Caco-2 (cell line): ENCODE data around the gene IL11. TPM values are rescaled to one million over a fixed set of nuclear protein-coding genes. Genes with fewer than 3 reads are reported as not detected.
A peak's percentile ranks its signal among the peaks of the same experiment; 100 is the strongest.

Experiments used
- BruUV-seq: library from RNA; stranded (reverse); fragments of 400-500 nt; replicated peaks from 2 replicates; lab custom pipeline; 2021; lab: Mats Ljungman, UMichigan
- CTCF ChIA-PET: fragments of 300-600 bp; sonication (Branson Sonifier 250); formaldehyde crosslinking; loops from one replicate; lab custom pipeline; 2022; ENCODE audit warnings: antibody characterized with exemption; lab: Charles Lee
- POLR2A ChIA-PET: fragments of 300-600 bp; sonication (Branson Sonifier 250); formaldehyde crosslinking; loops from one replicate; lab custom pipeline; 2022; ENCODE audit warnings: antibody characterized with exemption; lab: Charles Lee
- DNase-seq, 2 experiments: peaks; one replicate each; pipeline versions ENCODE4 v3.0.0 to v3.0.0-alpha.2; 2020 to 2022
- H3K27me3 ChIP-seq: replicated peaks from 2 replicates; pipeline ENCODE4 v1.6.0; 2011; ENCODE audit warnings: low read length; ENCODE audit not compliant: control insufficient read depth, insufficient read depth
- H3K36me3 ChIP-seq: 2 replicates; pipeline ENCODE4 v1.5.1; 2011; ENCODE audit warnings: low read length; ENCODE audit not compliant: control insufficient read depth, insufficient read depth
- H3K4me1 ChIP-seq: fragments of 250-450 bp; sonication (Bioruptor Pico); 2 replicates; pipeline ENCODE4 v1.5.1; 2020; ENCODE audit warnings: mild to moderate bottlenecking
- H3K4me3 ChIP-seq: 2 replicates; pipeline ENCODE4 v1.5.1; 2011; ENCODE audit warnings: low read depth, mild to moderate bottlenecking, control low read depth, low read length
- H3K9me3 ChIP-seq: fragments of 250-450 bp; sonication (Bioruptor Pico); 2 replicates; pipeline ENCODE4 v1.5.1; 2020; ENCODE audit warnings: mild to moderate bottlenecking, moderate library complexity
- H3K27ac Mint-ChIP-seq: one replicate; pipeline ENCODE4 v1.8.0; 2022; ENCODE audit warnings: mixed read lengths; ENCODE audit not compliant: unreplicated experiment
- H3K27me3 Mint-ChIP-seq: one replicate; pipeline ENCODE4 v1.8.0; 2022; ENCODE audit warnings: mixed read lengths; ENCODE audit not compliant: insufficient read depth, unreplicated experiment
- H3K36me3 Mint-ChIP-seq: one replicate; pipeline ENCODE4 v1.8.0; 2022; ENCODE audit warnings: mild to moderate bottlenecking, mixed read lengths; ENCODE audit not compliant: insufficient read depth, unreplicated experiment
- H3K4me1 Mint-ChIP-seq: one replicate; pipeline ENCODE4 v1.8.0; 2022; ENCODE audit warnings: low read depth, mixed read lengths; ENCODE audit not compliant: unreplicated experiment
- H3K4me3 Mint-ChIP-seq: one replicate; pipeline ENCODE4 v1.8.0; 2022; ENCODE audit warnings: mild to moderate bottlenecking, moderate library complexity, mixed read lengths; ENCODE audit not compliant: unreplicated experiment
- H3K9me3 Mint-ChIP-seq: one replicate; pipeline ENCODE4 v1.8.0; 2022; ENCODE audit warnings: mixed read lengths; ENCODE audit not compliant: unreplicated experiment
- intact Hi-C: fragments of 100-400 bp; cut with micrococcal nuclease; formaldehyde crosslinking; loops from one replicate; pipeline ENCODE4 v1.10.0; 2022; ENCODE audit not compliant: unreplicated experiment
- total RNA-seq: library from RNA; stranded (reverse); gene quantifications from 2 replicates; pipeline ENCODE4 v1.2.3, GENCODE V29; 2022
- TF ChIP-seq, protein P1 (sequence below), 2 experiments: fragments of 200-600 bp in 1 of 2; IDR thresholded peaks; 1 replicate in 1 of 2; 2 replicates in 1 of 2; pipeline versions ENCODE4 v1.5.1 to v1.8.0; 2011 to 2022; ENCODE audit warnings: antibody characterized with exemption in 1 of 2, control low read depth in 1 of 2, inconsistent platforms in 1 of 2, low read depth in 1 of 2, low read length in 1 of 2, mild to moderate bottlenecking in 1 of 2, moderate library complexity in 1 of 2; ENCODE audit not compliant: insufficient read depth in 1 of 2, severe bottlenecking in 1 of 2, unreplicated experiment in 1 of 2

IL11 gene
- total RNA-seq, 1 experiment from 2014 or later = 0.70 TPM

DNA sequence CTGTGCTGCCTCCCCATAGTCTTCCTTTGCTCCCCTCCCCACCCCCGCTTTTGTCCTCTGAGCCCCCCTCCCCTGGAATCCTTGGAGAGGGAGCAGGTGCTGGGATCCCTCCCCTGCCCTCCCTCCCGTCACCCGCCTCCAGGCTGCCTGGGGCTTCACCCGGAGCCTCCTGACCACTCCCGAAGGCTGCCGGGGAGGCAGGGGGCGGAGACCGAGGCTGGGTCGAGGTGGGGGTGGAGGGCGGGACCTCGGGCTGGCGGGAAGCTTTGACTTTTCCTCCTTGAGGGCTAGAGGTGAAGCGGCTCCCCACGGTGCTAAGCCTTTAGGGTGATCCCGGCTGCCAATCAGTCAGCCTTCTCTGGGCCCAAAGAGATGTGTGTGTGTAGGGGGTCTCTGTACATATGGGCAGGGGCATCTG lies 29.1 kb downstream of the IL11 start:
- Mint-ChIP-seq H3K27ac (peak overlapping the region; percentile 95), H3K4me1 (peaks cover 14% of the 10 kb centered on the region), H3K9me3 (no peaks in the 10 kb centered on the region), H3K36me3 (peaks cover 41% of the 10 kb centered on the region), H3K27me3 (no peaks in the 10 kb centered on the region), H3K4me3 (peak overlapping the region; percentile 91)
- ChIA-PET CTCF (no interaction called here), POLR2A (no interaction called here)
- TF ChIP-seq, protein P1, sequence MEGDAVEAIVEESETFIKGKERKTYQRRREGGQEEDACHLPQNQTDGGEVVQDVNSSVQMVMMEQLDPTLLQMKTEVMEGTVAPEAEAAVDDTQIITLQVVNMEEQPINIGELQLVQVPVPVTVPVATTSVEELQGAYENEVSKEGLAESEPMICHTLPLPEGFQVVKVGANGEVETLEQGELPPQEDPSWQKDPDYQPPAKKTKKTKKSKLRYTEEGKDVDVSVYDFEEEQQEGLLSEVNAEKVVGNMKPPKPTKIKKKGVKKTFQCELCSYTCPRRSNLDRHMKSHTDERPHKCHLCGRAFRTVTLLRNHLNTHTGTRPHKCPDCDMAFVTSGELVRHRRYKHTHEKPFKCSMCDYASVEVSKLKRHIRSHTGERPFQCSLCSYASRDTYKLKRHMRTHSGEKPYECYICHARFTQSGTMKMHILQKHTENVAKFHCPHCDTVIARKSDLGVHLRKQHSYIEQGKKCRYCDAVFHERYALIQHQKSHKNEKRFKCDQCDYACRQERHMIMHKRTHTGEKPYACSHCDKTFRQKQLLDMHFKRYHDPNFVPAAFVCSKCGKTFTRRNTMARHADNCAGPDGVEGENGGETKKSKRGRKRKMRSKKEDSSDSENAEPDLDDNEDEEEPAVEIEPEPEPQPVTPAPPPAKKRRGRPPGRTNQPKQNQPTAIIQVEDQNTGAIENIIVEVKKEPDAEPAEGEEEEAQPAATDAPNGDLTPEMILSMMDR (IDR thresholded peaks at IDR 0.05; ENCODE audit: insufficient read depth in 1 of 2, low read depth in 1 of 2, low read length in 1 of 2, severe bottlenecking in 1 of 2, unreplicated experiment in 1 of 2) = no peak
- Histone ChIP-seq H3K27me3 (no peaks in the 10 kb centered on the region), H3K9me3 (no peaks in the 10 kb centered on the region), H3K4me3 (peak overlapping the region; percentile 67), H3K36me3 (peaks cover 3% of the 10 kb centered on the region; the same call in 1 of the 2 replicates), H3K4me1 (peaks cover 10% of the 10 kb centered on the region; the same call in 1 of the 2 replicates)
- DNase-seq = peak; percentile 84 to 87
- intact Hi-C loops = no loop called here
- no TSS peak for BruUV-seq

DNA sequence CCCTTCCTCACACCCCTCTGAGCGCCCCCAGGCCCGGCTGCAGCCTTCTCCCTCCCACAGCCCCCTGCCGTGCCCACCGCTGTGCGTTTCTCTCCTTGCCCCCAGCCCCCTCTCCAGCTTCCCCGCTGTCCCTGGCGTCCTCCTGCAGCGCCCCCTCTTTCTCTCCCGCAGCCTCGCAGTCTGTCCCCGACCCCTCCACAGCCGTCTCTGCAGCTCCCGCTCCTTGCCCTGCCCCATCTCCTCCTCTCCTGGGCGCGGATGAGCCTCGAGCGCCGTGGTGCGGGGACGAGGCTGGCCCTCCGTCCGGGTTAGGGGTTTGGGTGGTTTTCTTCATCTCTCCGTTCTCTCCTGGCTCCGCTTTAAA lies 29.5 kb downstream of the IL11 start:
- ChIA-PET CTCF (interaction anchor here (0.5 kb wide), 1 partner anchor 13 kb away, joined by 3 read pairs; no protein-coding TSS in a partner anchor), POLR2A (interaction anchor here (0.6 kb wide), 1 partner anchor 289 kb away, joined by 3 read pairs; no protein-coding TSS in a partner anchor)

More for the DNA sequence above, 29.5 kb downstream of the IL11 start:
- intact Hi-C loops = no loop called here
- H3K4me3 ChIP-seq = peak overlapping the region; percentile 67
- peaks cover 39% of the 10 kb centered on the region for H3K36me3 Mint-ChIP-seq
- H3K27ac Mint-ChIP-seq = peak overlapping the region; percentile 95
- peaks cover 14% of the 10 kb centered on the region for H3K4me1 Mint-ChIP-seq
- H3K9me3 Mint-ChIP-seq = no peaks in the 10 kb centered on the region
- peaks cover 10% of the 10 kb centered on the region; the same call in 1 of the 2 replicates for H3K4me1 ChIP-seq
- TF ChIP-seq, protein P1 (IDR thresholded peaks at IDR 0.05; ENCODE audit: insufficient read depth in 1 of 2, low read depth in 1 of 2, low read length in 1 of 2, severe bottlenecking in 1 of 2, unreplicated experiment in 1 of 2) = peak in 1 of 2 experiments; percentile 36
- no peaks in the 10 kb centered on the region for H3K27me3 Mint-ChIP-seq
- no TSS peak for BruUV-seq
- H3K36me3 ChIP-seq = peaks cover 3% of the 10 kb centered on the region; the same call in 1 of the 2 replicates
- peak overlapping the region; percentile 91 for H3K4me3 Mint-ChIP-seq
- no peaks in the 10 kb centered on the region for H3K27me3 ChIP-seq
- peak in 1 of 2 experiments; percentile 48 for DNase-seq
- no peaks in the 10 kb centered on the region for H3K9me3 ChIP-seq
